Spinal cord (tissue), 10 donors: ENCODE data around the gene LMF1. TPM values are rescaled to one million over a fixed set of nuclear protein-coding genes. Genes with fewer than 3 reads are reported as not detected.

Experiments
- DNase-seq, 6 donors: peaks; one replicate each; pipeline versions ENCODE4 v3.0.0 to v3.0.0-alpha.2; 2013 to 2015; ENCODE audit warnings: low spot score in 6 of 6, low read depth in 4 of 6
- H3K27ac ChIP-seq: one replicate; pipeline ENCODE4 v1.5.1; 2013; ENCODE audit warnings: low read depth, low read length, control low read depth
- H3K27me3 ChIP-seq: one replicate; pipeline ENCODE4 v1.6.1; 2013; ENCODE audit warnings: low read length; ENCODE audit not compliant: control insufficient read depth, insufficient read depth
- H3K36me3 ChIP-seq: one replicate; pipeline ENCODE4 v1.6.1; 2013; ENCODE audit warnings: low read length; ENCODE audit not compliant: control insufficient read depth, insufficient read depth
- H3K4me1 ChIP-seq: one replicate; pipeline ENCODE4 v1.6.1; 2013; ENCODE audit warnings: low read length; ENCODE audit not compliant: control insufficient read depth, insufficient read depth
- H3K4me3 ChIP-seq: one replicate; pipeline ENCODE4 v1.5.1; 2013; ENCODE audit warnings: low read depth, low read length, control low read depth
- H3K9me3 ChIP-seq: one replicate; pipeline ENCODE4 v1.6.1; 2013; ENCODE audit warnings: low read length; ENCODE audit not compliant: control insufficient read depth, insufficient read depth
- WGBS: methylation state at CpG from one replicate; pipeline ENCODE4 v1.1.5; 2013; ENCODE audit warnings: missing lambda C conversion rate; ENCODE audit not compliant: insufficient coverage; 5-methylcytosine and 5-hydroxymethylcytosine counted together
- polyA plus RNA-seq, 2 donors: library from polyadenylated mRNA; unstranded; fragments of 120-200 nt; gene quantifications; one replicate each; pipeline ENCODE4 v1.2.1, GENCODE V29; 2013; ENCODE audit not compliant: insufficient read length in 2 of 2
- total RNA-seq, 2 donors: library from RNA; depleted of rRNA in 1 of 2; stranded (reverse); fragments of 120-200 nt in 1 of 2; fragments of >200 nt in 1 of 2; gene quantifications; one replicate each; pipeline versions ENCODE4 v1.2.3 to v1.2.4, GENCODE V29; 2013 to 2014
- donor health status: healthy.

Gene LMF1
- total and polyA plus RNA-seq, 4 donors = 15.1 to 37.5 (median 23.0) TPM

DNA sequence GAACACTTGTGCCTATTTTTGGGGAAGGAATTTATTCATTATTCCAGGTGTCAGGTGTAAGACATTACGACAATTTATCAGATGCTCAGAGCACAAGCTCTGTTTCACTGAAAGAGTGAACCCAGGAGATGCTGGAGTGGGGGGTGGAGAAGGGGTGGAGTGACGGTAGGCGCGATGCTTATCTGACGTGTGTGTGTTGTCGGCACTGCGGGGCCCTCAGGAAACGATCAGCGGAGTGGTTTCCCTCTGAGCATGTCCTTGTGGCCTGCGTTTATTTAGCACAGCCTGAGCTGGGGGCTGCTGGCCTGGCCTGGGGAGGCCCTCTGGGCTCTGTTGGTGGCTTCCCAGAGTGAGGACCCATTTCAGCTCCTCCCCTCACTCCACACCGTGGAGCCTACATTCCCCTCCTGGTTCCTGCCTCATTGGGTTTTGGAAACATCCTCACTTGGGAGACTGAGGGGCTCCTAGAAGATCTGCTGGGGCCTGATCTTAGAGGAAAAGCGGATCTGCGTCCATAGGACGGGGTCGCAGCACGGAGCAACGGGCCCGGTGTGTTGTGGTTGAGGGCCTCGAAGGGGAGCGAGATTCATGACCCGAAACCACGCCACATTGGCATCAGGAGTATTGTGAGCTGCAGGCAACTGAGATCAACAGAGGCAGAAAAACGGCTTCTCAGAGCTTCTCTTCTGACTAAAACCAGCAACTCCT, 151.3 kb downstream of the LMF1 start:
- Histone ChIP-seq H3K4me3 (no peak overlapping the region), H3K27ac (no peak overlapping the region), H3K36me3 (peaks cover 4% of the 10 kb centered on the region), H3K4me1 (peaks cover 10% of the 10 kb centered on the region), H3K9me3 (no peaks in the 10 kb centered on the region), H3K27me3 (peaks cover 3% of the 10 kb centered on the region)
- WGBS = 80% methylated on average over 22 of the region's 23 CpGs
- DNase-seq = no peak

DNA sequence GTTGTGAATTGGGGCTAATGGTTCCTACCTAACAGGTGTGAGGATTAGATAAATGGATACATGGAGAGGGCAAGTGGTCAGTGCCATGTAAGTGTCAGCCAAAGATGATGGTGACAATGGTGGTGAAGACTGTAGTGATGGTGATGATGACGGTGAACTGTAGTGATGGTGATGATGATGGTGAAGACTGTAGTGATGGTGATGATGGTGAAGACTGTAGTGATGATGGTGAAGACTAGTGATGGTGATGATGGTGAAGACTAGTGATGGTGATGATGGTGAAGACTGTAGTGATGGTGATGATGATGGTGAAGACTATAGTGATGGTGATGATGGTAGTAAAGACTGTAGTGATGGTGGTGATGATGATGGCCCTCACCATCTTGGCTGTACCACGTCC, 152.2 kb downstream of the LMF1 start:
- H3K4me3 ChIP-seq = no peak overlapping the region
- no peaks in the 10 kb centered on the region for H3K36me3 ChIP-seq
- peaks cover 3% of the 10 kb centered on the region for H3K27me3 ChIP-seq
- no peaks in the 10 kb centered on the region for H3K9me3 ChIP-seq
- peaks cover 19% of the 10 kb centered on the region for H3K4me1 ChIP-seq
- 67% methylated on average over 1 of the region's 2 CpGs for WGBS
- H3K27ac ChIP-seq = no peak overlapping the region
- DNase-seq = no peak

DNA sequence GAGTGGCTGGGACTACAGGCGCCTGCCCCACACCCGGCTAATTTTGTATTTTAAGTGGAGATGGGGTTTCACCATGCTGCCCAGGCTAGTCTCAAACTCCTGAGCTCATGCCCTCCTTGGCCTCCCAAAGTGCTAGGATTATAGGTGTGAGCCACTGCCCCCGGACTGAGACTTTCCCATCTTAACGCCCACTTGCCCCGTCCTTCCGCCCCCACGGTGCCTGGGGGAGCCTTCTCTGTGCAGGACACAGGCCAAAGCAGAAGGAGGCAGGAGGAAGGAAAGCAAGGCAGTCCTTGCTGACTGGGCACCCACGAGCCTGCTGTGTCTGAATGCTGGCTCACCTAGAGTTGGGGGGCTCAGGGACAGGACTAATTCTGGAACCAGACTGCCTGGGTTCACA, 152.7 kb downstream of the LMF1 start:
- 90% methylated on average over 6 of the region's 8 CpGs for WGBS
- no peak for DNase-seq

GRCh38 chr16:817001-817906, 153.5 kb downstream of the LMF1 start:
- 43% methylated on average over 65 of the region's 71 CpGs for WGBS
- DNase-seq = peak in 1 of 6 donors; percentile 24
- Histone ChIP-seq H3K9me3 (peaks cover 1% of the 10 kb centered on the region), H3K27me3 (peaks cover 9% of the 10 kb centered on the region), H3K4me1 (peaks cover 27% of the 10 kb centered on the region), H3K36me3 (no peaks in the 10 kb centered on the region), H3K4me3 (no peak overlapping the region), H3K27ac (no peak overlapping the region)

More for the DNA sequence above, 152.7 kb downstream of the LMF1 start:
- no peak overlapping the region for H3K27ac ChIP-seq
- H3K36me3 ChIP-seq = no peaks in the 10 kb centered on the region
- H3K9me3 ChIP-seq = no peaks in the 10 kb centered on the region
- no peak overlapping the region for H3K4me3 ChIP-seq
- peaks cover 23% of the 10 kb centered on the region for H3K4me1 ChIP-seq
- H3K27me3 ChIP-seq = peaks cover 6% of the 10 kb centered on the region

- no peak overlapping the region for H3K27ac ChIP-seq
- peaks cover 27% of the 10 kb centered on the region for H3K4me1 ChIP-seq
- 97% methylated on average over 13 of the region's 15 CpGs for WGBS
- no peak for DNase-seq
- peaks cover 2% of the 10 kb centered on the region for H3K9me3 ChIP-seq
- peaks cover 6% of the 10 kb centered on the region for H3K27me3 ChIP-seq
- H3K36me3 ChIP-seq = peaks cover 4% of the 10 kb centered on the region
- H3K4me3 ChIP-seq = no peak overlapping the region
Observed at GRCh38 chr16:815861-816260, 154.9 kb downstream of the LMF1 start.

DNA sequence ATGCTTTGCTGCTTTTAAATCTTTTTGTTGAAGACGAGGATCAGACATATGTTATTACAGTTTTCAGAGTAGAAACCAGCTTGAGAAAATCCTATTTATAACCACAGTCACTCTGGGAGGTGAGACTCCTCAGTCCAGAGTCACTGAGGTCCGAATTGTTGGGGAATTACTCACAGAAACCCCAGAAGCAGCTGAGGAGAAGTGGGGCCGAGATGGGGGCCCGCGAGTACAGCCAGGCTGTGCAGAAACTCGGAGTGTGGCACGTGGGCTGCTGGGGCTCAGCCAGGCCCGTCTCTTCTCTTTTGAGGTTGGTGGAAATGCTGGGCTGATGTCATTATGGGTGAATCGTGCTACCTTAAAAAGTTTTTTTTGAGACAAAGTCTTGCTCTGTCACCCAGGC, 155.8 kb downstream of the LMF1 start:
- Histone ChIP-seq H3K36me3 (peaks cover 9% of the 10 kb centered on the region), H3K27me3 (peaks cover 6% of the 10 kb centered on the region), H3K27ac (no peak overlapping the region), H3K4me3 (no peak overlapping the region), H3K9me3 (peaks cover 2% of the 10 kb centered on the region), H3K4me1 (peaks cover 27% of the 10 kb centered on the region)
- no peak for DNase-seq
- 76% methylated on average over 7 of the region's 9 CpGs for WGBS

DNA sequence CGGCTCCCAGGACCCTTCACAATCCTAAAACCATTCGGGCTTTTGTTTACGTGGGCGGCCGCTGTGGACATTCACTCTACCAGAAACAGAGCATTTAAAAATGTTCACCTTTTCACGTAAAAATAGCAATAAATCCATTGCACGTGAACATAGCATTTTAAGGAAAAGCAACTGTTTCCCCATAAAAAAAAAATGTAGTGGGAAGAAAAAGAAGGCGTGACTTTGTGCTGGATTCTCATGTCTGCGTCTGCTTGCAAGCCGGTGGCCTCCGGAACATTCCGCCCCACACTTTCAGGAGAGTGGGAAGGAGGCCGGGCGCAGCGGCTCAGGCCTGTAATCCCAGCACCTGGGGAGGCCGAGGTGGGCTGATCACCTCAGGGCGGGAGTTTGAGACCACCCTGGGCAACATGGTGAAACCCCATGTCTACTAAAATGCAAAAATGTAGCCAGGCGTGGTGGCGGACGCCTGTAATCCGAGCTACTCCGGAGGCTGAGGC, 156.8 kb downstream of the LMF1 start:
- no peak overlapping the region for H3K4me3 ChIP-seq
- peaks cover 9% of the 10 kb centered on the region for H3K36me3 ChIP-seq
- peaks cover 30% of the 10 kb centered on the region for H3K4me1 ChIP-seq
- peaks cover 6% of the 10 kb centered on the region for H3K27me3 ChIP-seq
- no peak overlapping the region for H3K27ac ChIP-seq
- H3K9me3 ChIP-seq = peaks cover 2% of the 10 kb centered on the region
- no peak for DNase-seq
- WGBS = 66% methylated on average over 20 of the region's 22 CpGs

DNA sequence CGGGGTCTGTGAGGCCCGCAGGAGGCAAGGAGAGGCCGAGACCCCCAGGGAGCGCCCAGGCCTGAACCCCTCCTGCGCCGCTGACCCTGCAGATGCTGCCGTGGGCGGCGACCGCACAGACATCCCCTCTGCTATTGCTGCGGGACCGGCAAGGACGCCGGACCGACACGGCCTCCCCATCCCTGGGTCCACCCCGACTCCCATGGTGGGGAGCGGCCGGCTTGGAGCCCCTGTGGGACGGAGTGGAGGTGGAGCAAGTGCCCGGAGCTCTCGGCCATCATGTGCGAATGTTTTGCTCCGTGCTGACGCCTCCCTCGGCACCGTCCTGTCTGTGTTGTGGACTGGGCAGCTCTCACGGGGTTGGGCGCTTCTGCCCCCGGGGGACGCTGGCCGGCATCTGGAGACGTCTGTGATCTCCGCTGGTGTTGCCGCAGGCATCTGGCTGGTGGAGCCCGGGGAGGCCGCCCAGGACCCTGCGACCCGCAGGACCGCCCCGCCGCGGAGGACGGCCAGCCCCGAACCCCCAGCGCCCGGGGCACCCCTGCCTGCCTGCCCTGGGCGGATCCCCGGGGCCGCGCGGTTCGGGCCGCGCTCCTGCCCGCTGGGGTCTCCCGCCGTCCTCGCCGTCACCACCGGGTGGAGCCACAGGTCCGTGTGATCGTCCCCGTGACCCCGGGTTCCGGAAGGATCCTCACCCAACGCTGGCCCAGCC, 157.4 kb downstream of the LMF1 start:
- H3K27ac ChIP-seq = no peak overlapping the region
- H3K4me3 ChIP-seq = no peak overlapping the region
- 10% methylated on average over 67 of the region's 67 CpGs for WGBS

DNA sequence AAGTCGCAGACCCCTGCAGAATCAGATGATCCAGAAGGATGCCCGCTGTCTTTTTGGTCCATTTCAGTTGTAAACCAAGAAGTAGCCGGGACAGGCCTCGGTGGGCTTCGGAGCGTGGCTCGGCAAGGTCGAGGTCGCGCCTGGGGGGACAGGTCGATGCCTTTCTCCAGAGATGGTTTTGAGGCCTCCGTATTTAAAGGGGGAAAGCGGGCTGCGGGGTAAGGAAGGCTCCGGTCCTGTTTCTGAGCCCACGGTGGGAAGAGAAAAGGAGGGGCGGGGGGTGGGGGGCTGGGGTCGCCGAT, 162.7 kb downstream of the LMF1 start:
- 23% methylated on average over 17 of the region's 19 CpGs for WGBS
- H3K27ac ChIP-seq = no peak overlapping the region
- H3K4me1 ChIP-seq = peaks cover 32% of the 10 kb centered on the region
- DNase-seq = no peak
- peaks cover 8% of the 10 kb centered on the region for H3K27me3 ChIP-seq
- peaks cover 2% of the 10 kb centered on the region for H3K9me3 ChIP-seq
- H3K36me3 ChIP-seq = peaks cover 19% of the 10 kb centered on the region
- peak overlapping the region; percentile 66 for H3K4me3 ChIP-seq

More for the DNA sequence above, 157.4 kb downstream of the LMF1 start:
- Histone ChIP-seq H3K36me3 (peaks cover 9% of the 10 kb centered on the region), H3K9me3 (peaks cover 2% of the 10 kb centered on the region), H3K4me1 (peaks cover 36% of the 10 kb centered on the region), H3K27me3 (peaks cover 6% of the 10 kb centered on the region)
- DNase-seq = peak in 4 of 6 donors; percentile 45 to 80 (median 61)
